ENCODE data around the gene SLC26A5.

SLC26A5 gene

DNA sequence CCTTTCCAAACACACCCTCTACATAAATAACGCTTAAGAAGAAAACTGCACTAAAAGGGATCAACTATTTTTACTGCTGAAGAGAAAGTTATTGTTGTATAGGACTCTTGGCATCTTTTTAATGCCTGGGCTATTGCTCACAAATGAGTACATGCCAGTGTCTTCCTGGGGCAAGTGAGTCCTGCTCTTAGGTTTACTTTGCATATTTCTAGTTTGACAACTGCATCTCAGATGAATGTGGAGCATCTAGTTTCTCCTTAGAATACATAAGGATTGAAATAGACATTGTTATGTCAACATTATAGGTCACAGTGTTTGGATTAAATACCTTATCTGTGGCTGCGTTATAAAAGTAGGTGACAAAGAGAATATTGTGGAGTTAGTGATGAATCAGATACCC is 54.0 kb downstream of the SLC26A5 start:
- no peak overlapping the region for H3K4me3 ChIP-seq (replicated peaks in 1 of 2; ENCODE audit: low read depth in 2 of 2, low read length in 2 of 2)
- TF ChIP-seq, protein P1, sequence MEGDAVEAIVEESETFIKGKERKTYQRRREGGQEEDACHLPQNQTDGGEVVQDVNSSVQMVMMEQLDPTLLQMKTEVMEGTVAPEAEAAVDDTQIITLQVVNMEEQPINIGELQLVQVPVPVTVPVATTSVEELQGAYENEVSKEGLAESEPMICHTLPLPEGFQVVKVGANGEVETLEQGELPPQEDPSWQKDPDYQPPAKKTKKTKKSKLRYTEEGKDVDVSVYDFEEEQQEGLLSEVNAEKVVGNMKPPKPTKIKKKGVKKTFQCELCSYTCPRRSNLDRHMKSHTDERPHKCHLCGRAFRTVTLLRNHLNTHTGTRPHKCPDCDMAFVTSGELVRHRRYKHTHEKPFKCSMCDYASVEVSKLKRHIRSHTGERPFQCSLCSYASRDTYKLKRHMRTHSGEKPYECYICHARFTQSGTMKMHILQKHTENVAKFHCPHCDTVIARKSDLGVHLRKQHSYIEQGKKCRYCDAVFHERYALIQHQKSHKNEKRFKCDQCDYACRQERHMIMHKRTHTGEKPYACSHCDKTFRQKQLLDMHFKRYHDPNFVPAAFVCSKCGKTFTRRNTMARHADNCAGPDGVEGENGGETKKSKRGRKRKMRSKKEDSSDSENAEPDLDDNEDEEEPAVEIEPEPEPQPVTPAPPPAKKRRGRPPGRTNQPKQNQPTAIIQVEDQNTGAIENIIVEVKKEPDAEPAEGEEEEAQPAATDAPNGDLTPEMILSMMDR (IDR thresholded peaks at IDR 0.05; ENCODE audit: low read depth, low read length) = no peak
- DNase-seq (ENCODE audit: low read depth in 2 of 2) = no peak

DNA sequence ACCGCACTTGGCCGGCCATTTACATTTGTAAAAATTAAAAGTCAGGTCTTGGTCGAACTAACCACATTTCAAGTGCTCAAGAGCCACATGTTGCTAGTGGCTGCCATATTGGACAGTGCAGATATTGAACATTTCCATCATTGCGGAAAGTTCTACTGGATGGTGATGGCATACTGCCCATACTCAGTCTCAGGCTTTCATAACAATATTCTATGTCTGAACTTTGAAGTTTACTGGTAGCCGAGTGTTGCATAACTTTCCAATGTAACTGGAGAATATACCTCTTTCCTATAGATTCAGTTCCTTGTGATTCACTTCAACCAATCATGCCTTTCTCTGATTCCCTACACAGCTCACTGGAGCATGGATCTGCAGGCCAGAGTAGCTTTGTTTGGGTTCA is 54.9 kb downstream of the SLC26A5 start:
- TF ChIP-seq, protein P1 (IDR thresholded peaks at IDR 0.05; ENCODE audit: low read depth, low read length) = no peak
- no peak overlapping the region for H3K4me3 ChIP-seq (replicated peaks in 1 of 2; ENCODE audit: low read depth in 2 of 2, low read length in 2 of 2)
- DNase-seq (ENCODE audit: low read depth in 2 of 2) = no peak

DNA sequence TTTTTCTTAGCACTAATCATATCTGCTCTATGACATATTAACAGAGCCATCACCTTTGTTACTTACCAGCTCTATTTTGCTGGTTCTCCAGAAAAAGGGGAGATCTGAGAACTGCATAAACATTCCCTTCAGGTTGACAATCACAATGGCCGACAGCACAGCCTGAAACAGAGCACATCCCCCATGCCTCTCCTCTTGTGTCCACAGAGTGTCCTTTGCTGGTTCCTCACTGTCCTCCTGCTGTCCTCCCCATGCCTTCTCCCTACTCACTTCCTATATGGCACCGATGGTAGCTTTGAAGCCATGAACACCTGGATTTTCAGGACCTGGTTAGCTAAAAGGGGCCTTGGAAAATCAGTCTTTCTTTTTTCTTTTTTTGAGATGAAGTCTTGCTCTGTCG is 56.7 kb downstream of the SLC26A5 start:
- TF ChIP-seq, protein P1 (IDR thresholded peaks at IDR 0.05; ENCODE audit: low read depth, low read length) = no peak
- H3K4me3 ChIP-seq (replicated peaks in 1 of 2; ENCODE audit: low read depth in 2 of 2, low read length in 2 of 2) = no peak overlapping the region
- no peak for DNase-seq (ENCODE audit: low read depth in 2 of 2)

DNA sequence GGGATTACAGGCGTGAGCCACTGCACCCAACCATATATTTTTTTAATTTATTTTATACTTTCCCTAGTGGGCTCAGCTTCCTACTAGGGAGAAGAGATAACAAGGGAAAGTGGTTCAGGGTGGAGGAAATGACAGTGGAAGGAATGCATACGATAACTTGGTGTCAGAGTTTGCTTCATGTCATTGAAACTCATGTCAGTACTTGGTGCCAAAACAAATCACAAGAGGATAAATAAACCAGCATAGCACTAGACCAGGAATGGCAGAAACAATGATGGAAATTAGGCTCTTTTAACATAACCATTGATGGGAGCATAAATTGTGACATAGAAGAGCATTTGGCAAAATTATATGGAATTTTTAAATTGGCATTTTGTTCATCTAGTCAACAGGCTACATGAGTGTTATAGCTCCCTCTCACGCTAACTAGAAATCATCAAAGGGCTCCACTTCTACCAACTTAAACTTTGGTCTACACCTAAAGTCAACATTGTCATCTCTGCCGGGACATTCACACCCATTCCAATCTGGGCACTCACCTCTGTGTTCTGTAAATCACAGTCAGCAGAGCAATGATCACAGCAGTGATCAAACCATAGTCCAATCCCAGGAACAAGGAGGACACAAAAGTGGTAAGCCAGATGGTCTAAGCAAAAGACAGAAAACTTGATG is 57.4 kb downstream of the SLC26A5 start:
- no peak overlapping the region for H3K4me3 ChIP-seq (replicated peaks in 1 of 2; ENCODE audit: low read depth in 2 of 2, low read length in 2 of 2)
- no peak for DNase-seq (ENCODE audit: low read depth in 2 of 2)
- TF ChIP-seq, protein P1 (IDR thresholded peaks at IDR 0.05; ENCODE audit: low read depth, low read length) = no peak

DNA sequence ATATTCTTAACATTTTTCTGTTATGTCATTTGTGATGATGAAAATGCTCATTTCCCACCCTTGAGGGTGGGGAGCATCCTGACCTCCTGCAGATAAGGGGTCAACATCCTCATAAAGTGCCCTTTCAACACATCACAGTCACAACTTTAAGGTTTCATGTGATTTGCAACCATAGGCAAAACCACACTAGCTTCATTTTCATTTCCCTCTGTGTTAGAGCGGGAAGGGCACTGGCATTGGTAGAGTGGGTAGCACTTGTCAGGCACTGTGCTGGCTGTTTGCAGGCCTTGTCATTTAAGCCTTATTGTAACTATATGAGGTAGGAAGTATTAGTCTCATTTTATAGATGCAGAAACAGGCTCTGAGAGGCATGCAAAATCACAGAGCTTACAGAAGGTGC is 58.8 kb downstream of the SLC26A5 start:
- H3K4me3 ChIP-seq (replicated peaks in 1 of 2; ENCODE audit: low read depth in 2 of 2, low read length in 2 of 2) = no peak overlapping the region
- no peak for DNase-seq (ENCODE audit: low read depth in 2 of 2)
- TF ChIP-seq, protein P1 (IDR thresholded peaks at IDR 0.05; ENCODE audit: low read depth, low read length) = no peak

DNA sequence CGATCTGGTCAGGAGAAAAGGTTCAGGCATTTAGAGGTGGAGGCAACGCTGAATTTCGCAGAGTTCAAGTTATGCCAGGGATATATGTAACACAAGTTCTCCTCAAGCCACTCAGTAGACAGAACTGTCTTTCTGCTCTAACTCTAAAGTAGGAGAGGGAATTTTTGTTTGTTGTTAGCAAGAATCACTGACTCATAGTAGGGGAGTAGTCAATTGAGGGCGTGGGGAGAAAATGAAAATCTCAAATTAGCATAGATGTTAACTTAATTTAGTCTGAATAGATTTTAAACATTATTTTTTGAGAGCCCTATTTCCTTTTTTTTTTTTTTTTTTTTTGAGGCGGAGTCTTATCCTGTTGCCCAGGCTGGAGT is 64.0 kb downstream of the SLC26A5 start:
- no peak for DNase-seq (ENCODE audit: low read depth in 2 of 2)
- TF ChIP-seq, protein P1 (IDR thresholded peaks at IDR 0.05; ENCODE audit: low read depth, low read length) = no peak
- H3K4me3 ChIP-seq (replicated peaks in 1 of 2; ENCODE audit: low read depth in 2 of 2, low read length in 2 of 2) = no peak overlapping the region

Measured in cardiac fibroblast (primary cell).